H1 (cell line): ENCODE data around the gene DPM3. TPM values are rescaled to one million over a fixed set of nuclear protein-coding genes. Genes with fewer than 3 reads are reported as not detected.

Experiments used
- CTCF ChIA-PET: fragments of 300-600 bp; sonication (Branson Sonifier 250); formaldehyde crosslinking; loops from one replicate; lab custom pipeline; 2021; ENCODE audit not compliant: partially characterized antibody; lab: Charles Lee
- POLR2A ChIA-PET: fragments of 300-600 bp; sonication (Branson Sonifier 250); formaldehyde crosslinking; loops from one replicate; lab custom pipeline; 2021; ENCODE audit warnings: inconsistent platforms; ENCODE audit not compliant: partially characterized antibody; lab: Charles Lee
- DNase-seq, 2 experiments: peaks; one replicate each; pipeline versions ENCODE4 v3.0.0 to v3.0.0-alpha.2; 2010 to 2022; ENCODE audit warnings: low spot score in 2 of 2, low read depth in 1 of 2, mixed read lengths in 1 of 2
- FAIRE-seq: peaks from 2 replicates; lab custom pipeline; 2011; peaks lifted over from hg19 to GRCh38; lab: Jason Lieb, UNC
- H2AFZ ChIP-seq: 2 replicates; pipeline ENCODE4 v1.8.1; 2012; ENCODE audit warnings: low read length, inconsistent platforms
- H2AK5ac ChIP-seq: 2 replicates; pipeline ENCODE4 v1.6.1; 2013; ENCODE audit warnings: low read depth, low read length
- H2BK120ac ChIP-seq: replicated peaks from 2 replicates; pipeline ENCODE3; 2013; ENCODE audit warnings: low read depth, low read length, inconsistent platforms
- H2BK12ac ChIP-seq: 2 replicates; pipeline ENCODE4 v1.6.1; 2013; ENCODE audit warnings: low read depth, low read length
- H2BK15ac ChIP-seq: 2 replicates; pipeline ENCODE4 v1.6.1; 2013; ENCODE audit warnings: low read length
- H2BK20ac ChIP-seq: 2 replicates; pipeline ENCODE4 v1.6.1; 2013; ENCODE audit warnings: low read length
- H2BK5ac ChIP-seq: 2 replicates; pipeline ENCODE4 v1.6.1; 2013; ENCODE audit warnings: low read depth, low read length
- H3K14ac ChIP-seq: 2 replicates; pipeline ENCODE4 v1.6.1; 2013; ENCODE audit warnings: inconsistent platforms; ENCODE audit not compliant: insufficient read length
- H3K18ac ChIP-seq: 2 replicates; pipeline ENCODE4 v1.6.1; 2013; ENCODE audit warnings: low read length; ENCODE audit errors: extremely low read depth
- H3K23ac ChIP-seq: 2 replicates; pipeline ENCODE4 v1.6.1; 2013; ENCODE audit warnings: inconsistent platforms; ENCODE audit not compliant: insufficient read length
- H3K23me2 ChIP-seq: 2 replicates; pipeline ENCODE4 v1.6.1; 2013; ENCODE audit warnings: low read depth, low read length
- H3K27ac ChIP-seq: 2 replicates; pipeline ENCODE4 v1.6.1; 2011; ENCODE audit warnings: low read depth, low read length, inconsistent platforms
- H3K27me3 ChIP-seq, 4 experiments: replicated peaks in 1 of 4; 1 replicate in 1 of 4; 2 replicates in 3 of 4; pipeline versions ENCODE4 v1.6.1 to v1.8.1; 2011 to 2013; ENCODE audit warnings: low read length in 3 of 4, mild to moderate bottlenecking in 3 of 4, inconsistent platforms in 2 of 4, mixed read lengths in 2 of 4, moderate library complexity in 1 of 4; ENCODE audit not compliant: control insufficient read depth in 3 of 4, insufficient read depth in 3 of 4; ENCODE audit errors: extremely low read depth in 1 of 4
- H3K36me3 ChIP-seq, 4 experiments: 2 replicates each; pipeline versions ENCODE4 v1.6.1 to v1.8.1; 2011 to 2013; ENCODE audit warnings: mild to moderate bottlenecking in 4 of 4, low read length in 3 of 4, moderate library complexity in 2 of 4, control low read depth in 1 of 4, inconsistent platforms in 1 of 4; ENCODE audit not compliant: insufficient read depth in 4 of 4, control insufficient read depth in 2 of 4
- H3K4ac ChIP-seq: replicated peaks from 2 replicates; pipeline ENCODE3; 2013; ENCODE audit warnings: low read length, low read depth, mixed read lengths, inconsistent platforms; ENCODE audit not compliant: insufficient read length
- H3K4me1 ChIP-seq, 4 experiments: replicated peaks in 1 of 4; 1 replicate in 1 of 4; 2 replicates in 3 of 4; pipeline versions ENCODE4 v1.6.1 to v1.8.1; 2011 to 2013; ENCODE audit warnings: low read length in 3 of 4, inconsistent platforms in 2 of 4, mixed read lengths in 1 of 4; ENCODE audit not compliant: insufficient read depth in 4 of 4, control insufficient read depth in 3 of 4
- H3K4me2 ChIP-seq, 2 experiments: 2 replicates each; pipeline versions ENCODE4 v1.6.1 to v1.8.1; 2011 to 2013; ENCODE audit warnings: low read depth in 2 of 2, low read length in 2 of 2, control low read depth in 1 of 2, inconsistent platforms in 1 of 2, mild to moderate bottlenecking in 1 of 2; ENCODE audit not compliant: insufficient read depth in 1 of 2
- H3K4me3 ChIP-seq, 4 experiments: fragments of 200-600, 300-600 bp in 1 of 4; sonication (generic), shearing (Covaris generic), sonication (Bioruptor Twin) in 1 of 4; 2 replicates each; pipeline versions ENCODE4 v1.5.1 to v1.8.1; 2011 to 2016; ENCODE audit warnings: low read length in 4 of 4, low read depth in 3 of 4, control low read depth in 2 of 4, inconsistent platforms in 2 of 4, mild to moderate bottlenecking in 2 of 4, mixed read lengths in 1 of 4, moderate library complexity in 1 of 4; ENCODE audit not compliant: insufficient read depth in 2 of 4; ENCODE audit errors: extremely low read depth in 1 of 4
- H3K56ac ChIP-seq: replicated peaks from 2 replicates; pipeline ENCODE3; 2013; ENCODE audit warnings: low read depth, mild to moderate bottlenecking, mixed read lengths, low read length, inconsistent platforms; ENCODE audit not compliant: insufficient read length
- H3K79me1 ChIP-seq: 2 replicates; pipeline ENCODE4 v1.6.1; 2013; ENCODE audit warnings: low read depth, low read length, control low read depth
- H3K79me2 ChIP-seq, 2 experiments: 2 replicates each; pipeline versions ENCODE4 v1.6.1 to v1.8.1; 2012 to 2013; ENCODE audit warnings: low read length in 2 of 2, mild to moderate bottlenecking in 2 of 2, inconsistent platforms in 1 of 2; ENCODE audit not compliant: insufficient read depth in 2 of 2, control insufficient read depth in 1 of 2
- H3K9ac ChIP-seq, 4 experiments: replicated peaks in 1 of 4; 1 replicate in 1 of 4; 2 replicates in 3 of 4; pipeline versions ENCODE4 v1.6.1 to v1.8.1; 2011 to 2013; ENCODE audit warnings: low read depth in 3 of 4, low read length in 3 of 4, control low read depth in 2 of 4, mild to moderate bottlenecking in 2 of 4, moderate library complexity in 2 of 4, inconsistent platforms in 1 of 4; ENCODE audit errors: extremely low read depth in 1 of 4
- H3K9me3 ChIP-seq, 2 experiments: 2 replicates each; pipeline versions ENCODE4 v1.6.1 to v1.8.1; 2012 to 2013; ENCODE audit warnings: mild to moderate bottlenecking in 2 of 2, moderate library complexity in 2 of 2, control low read depth in 1 of 2, inconsistent platforms in 1 of 2, low read depth in 1 of 2, low read length in 1 of 2, mixed read lengths in 1 of 2; ENCODE audit not compliant: insufficient read depth in 2 of 2
- H4K20me1 ChIP-seq, 2 experiments: replicated peaks in 1 of 2; 2 replicates each; pipeline versions ENCODE3 to v1.8.1; 2011 to 2013; ENCODE audit warnings: inconsistent platforms in 2 of 2, low read length in 2 of 2, mild to moderate bottlenecking in 1 of 2; ENCODE audit not compliant: insufficient read depth in 2 of 2, control insufficient read depth in 1 of 2
- H4K5ac ChIP-seq: 2 replicates; pipeline ENCODE4 v1.6.1; 2013; ENCODE audit warnings: low read length, low read depth, mixed read lengths, inconsistent platforms; ENCODE audit not compliant: insufficient read length
- H4K8ac ChIP-seq: 2 replicates; pipeline ENCODE4 v1.8.0; 2013; ENCODE audit warnings: mild to moderate bottlenecking, moderate library complexity, low read length, inconsistent platforms; ENCODE audit not compliant: insufficient read depth; ENCODE audit errors: extremely low read depth
- H4K91ac ChIP-seq: replicated peaks from 2 replicates; pipeline ENCODE3; 2013; ENCODE audit warnings: low read length, mixed read lengths, inconsistent platforms; ENCODE audit not compliant: insufficient read length
- CREB1 ChIP-seq: IDR thresholded peaks from 2 replicates; pipeline ENCODE4 v1.6.1; 2012; ENCODE audit warnings: inconsistent platforms
- CTBP2 ChIP-seq: IDR thresholded peaks from 2 replicates; pipeline ENCODE4 v1.7.0; 2011; ENCODE audit warnings: borderline replicate concordance, mild to moderate bottlenecking, moderate library complexity, mixed read lengths, low read length; ENCODE audit not compliant: insufficient read depth, insufficient read length
- NRF1 ChIP-seq: IDR thresholded peaks from 2 replicates; pipeline ENCODE4 v1.6.1; 2011; ENCODE audit warnings: mild to moderate bottlenecking, low read depth, low read length, improper control_type of control experiment
- SAP30 ChIP-seq: fragments of 300-600 bp; sonication (generic); IDR thresholded peaks from 2 replicates; pipeline ENCODE4 v1.7.1; 2012; ENCODE audit warnings: low read length, moderate library complexity, mild to moderate bottlenecking, inconsistent platforms; ENCODE audit not compliant: insufficient read depth, insufficient replicate concordance
- SP1 ChIP-seq: IDR thresholded peaks from 2 replicates; pipeline ENCODE4 v1.6.1; 2011; ENCODE audit warnings: low read depth, low read length
- WGBS, 2 experiments: shearing (Covaris generic) in 1 of 2; methylation state at CpG; one replicate each; pipeline versions ENCODE4 v1.1.6 to v1.1.7; 2013 to 2015; ENCODE audit warnings: low lambda C conversion rate in 2 of 2, mixed read lengths in 2 of 2, inconsistent platforms in 1 of 2, low coverage in 1 of 2, missing lambda C conversion rate in 1 of 2; ENCODE audit not compliant: insufficient replicate concordance in 2 of 2, insufficient coverage in 1 of 2, insufficient read length in 1 of 2; ENCODE audit errors: extremely low coverage in 1 of 2, missing lambda C conversion rate in 1 of 2; 5-methylcytosine and 5-hydroxymethylcytosine counted together
- polyA plus RNA-seq, 7 experiments: library from polyadenylated mRNA; depleted of rRNA in 3 of 7; stranded (reverse) in 5 of 7; unstranded in 2 of 7; fragments of >200 nt in 5 of 7; fragments of 200-250 nt in 2 of 7; gene quantifications; 1 replicate in 5 of 7; 2 replicates in 1 of 7; 4 replicates in 1 of 7; pipeline versions ENCODE4 v1.2.1 to v1.2.3, GENCODE V29; 2011 to 2013; ENCODE audit warnings: missing spikeins in 2 of 7, mixed read lengths in 2 of 7
- total RNA-seq: library from RNA; stranded (reverse); fragmentation: NEBNext Ultra II Directional; extraction: Animal tissue kit (Norgen Biotek cat#: 25700); gene quantifications from 2 replicates; pipeline ENCODE4 v1.2.1, GENCODE V29; 2021

Gene DPM3
- total and polyA plus RNA-seq, 2 of the 8 experiments (the other 6 are each of a cell fraction or from before 2014, with no cell fraction given): 44.8 to 227 TPM

- FAIRE-seq: no peak
- Histone ChIP-seq H4K20me1 (peaks cover 8 to 10% of the 10 kb centered on the region in 2 experiments), H3K9me3 (no peaks in the 10 kb centered on the region)
- TF ChIP-seq NRF1: no peak
- no peak for TF ChIP-seq CTBP2
- no peak for TF ChIP-seq SP1
- TF ChIP-seq CREB1: no peak
- no peak for TF ChIP-seq SAP30
- TF ChIP-seq, all 59 proteins: peak for 0
- H3K4me1 ChIP-seq: peaks cover 3 to 23% (median 8%) of the 10 kb centered on the region in 4 experiments; a peak in 6 of 7 replicates
- WGBS, 2 experiments: 88% methylated on average over 11 of the region's 12 CpGs; no CpG with 5 or more reads in 1 of the 2 experiments
- H3K79me2 ChIP-seq: peaks cover 0 to 16% of the 10 kb centered on the region in 2 experiments; a peak in 2 of 4 replicates
- peaks cover 10% of the 10 kb centered on the region; the same call in 1 of the 2 replicates for H3K23me2 ChIP-seq
- no peak overlapping the region for H3K9ac ChIP-seq
- H2AFZ ChIP-seq: no peak overlapping the region
- H3K23ac ChIP-seq: no peak overlapping the region
- peak overlapping the region; percentile 2; the same call in 1 of the 2 replicates for H3K18ac ChIP-seq
- H4K91ac ChIP-seq: no peak overlapping the region
- H3K4ac ChIP-seq: peak overlapping the region; percentile 79
- peak overlapping the region; percentile 37 to 90 for H3K4me2 ChIP-seq
- CTCF ChIA-PET: interaction anchor here (0.7 to 12.4 kb wide), 27 partner anchors 9 to 417 kb away, joined by 3 to 215 read pairs (median 4); partner anchors contain the start of genes ADAM15, DPM3, EFNA1 and SLC50A1
- H2BK5ac ChIP-seq: peak overlapping the region; percentile 84; the same call in 1 of the 2 replicates
- 0 out of 2 replicates have a peak overlapping the region, but pooled peaks have one; percentile 25 for H4K8ac ChIP-seq
- no peak overlapping the region for H3K14ac ChIP-seq
- POLR2A ChIA-PET: interaction anchor here (0.6 to 20.5 kb wide), 13 partner anchors 9 to 283 kb away, joined by 3 to 512 read pairs (median 3); partner anchors contain the start of genes MTX1 and THBS3
- peak overlapping the region; percentile 1 for H2BK120ac ChIP-seq
- no peak for DNase-seq
- no peak overlapping the region for H3K56ac ChIP-seq
- peak overlapping the region; percentile 70 to 95 (median 86) for H3K4me3 ChIP-seq
- no peak overlapping the region; the same call in 1 of the 2 replicates for H2AK5ac ChIP-seq
- peaks cover 15 to 36% (median 30%) of the 10 kb centered on the region in 4 experiments for H3K36me3 ChIP-seq
- H2BK15ac ChIP-seq: peak overlapping the region; percentile 19; the same call in 1 of the 2 replicates
- H3K79me1 ChIP-seq: no peaks in the 10 kb centered on the region; the same call in 1 of the 2 replicates
- no peaks in the 10 kb centered on the region for H3K27me3 ChIP-seq
- peak overlapping the region; percentile 97; the same call in 1 of the 2 replicates for H2BK12ac ChIP-seq
- peak overlapping the region; percentile 9 for H4K5ac ChIP-seq
- no peak overlapping the region; the same call in none of the 2 replicates for H2BK20ac ChIP-seq
- H3K27ac ChIP-seq: no peak overlapping the region
These were observed 35.1 kb upstream of the DPM3 start for GRCh38 chr1:155175281-155175926.
